ENCODE results near the gene CAMSAP2.

- TF ChIP-seq EP300 (IDR thresholded peaks at IDR 0.05) (no peak), CTCF (IDR thresholded peaks at IDR 0.05) (no peak), POLR2A (IDR thresholded peaks at IDR 0.05) (no peak)
Observed at GRCh38 chr1:200890818-200891773, 152.4 kb downstream of the CAMSAP2 start.
